ENCODE measurements around the gene PWWP2B. TPM values are rescaled to one million over a fixed set of nuclear protein-coding genes. Genes with fewer than 3 reads are reported as not detected.
"Not testable (repeated sequence)": the region's sequence is repeated elsewhere in the genome, so short reads cannot be mapped to it uniquely, and the experiment has no call there.

PWWP2B gene
- total and polyA plus RNA-seq, 7 experiments from 2014 or later, result 1.5 to 22.2 (median 11.5) TPM

DNA sequence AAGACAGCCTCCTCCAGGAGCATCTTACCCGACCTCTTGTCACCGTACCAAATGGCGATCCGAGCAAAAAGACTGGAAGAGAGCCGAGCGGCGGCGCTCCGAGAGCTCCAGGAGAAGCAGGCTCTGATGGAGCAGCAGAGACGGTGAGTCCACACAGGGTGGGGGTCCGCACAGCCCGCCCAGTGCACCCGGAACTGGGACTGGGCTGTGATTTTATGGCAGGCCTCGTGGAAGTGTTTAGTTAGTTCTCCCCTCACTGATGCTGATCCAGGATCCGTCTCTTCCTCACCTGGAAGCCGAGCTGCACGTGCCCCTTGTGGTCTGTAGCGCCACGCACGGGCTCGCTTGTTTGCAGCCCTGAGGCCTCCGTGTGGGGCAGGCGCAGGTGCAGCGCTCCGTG is 45.4 kb upstream of the PWWP2B start:
- Mint-ChIP-seq H3K4me3 (no peak overlapping the region), H3K4me1 (peaks cover 0 to 9% (median 5%) of the 10 kb centered on the region in 7 donors), H3K36me3 (peaks cover 0 to 7% (median 0%) of the 10 kb centered on the region in 5 donors), H3K27ac (no peak overlapping the region), H3K27me3 (no peaks in the 10 kb centered on the region), H3K9me3 (no peaks in the 10 kb centered on the region)
- Histone ChIP-seq H3K4me3 (ENCODE audit: low read length) (no peak overlapping the region), H3K36me3 (ENCODE audit: control insufficient read depth in 2 of 3, insufficient read depth in 3 of 3, low read length in 3 of 3) (peaks cover 0 to 4% (median 0%) of the 10 kb centered on the region in 3 experiments), H3K27me3 (ENCODE audit: control insufficient read depth in 2 of 2, insufficient read depth in 2 of 2, low read length in 2 of 2) (no peaks in the 10 kb centered on the region), H3K4me1 (ENCODE audit: control insufficient read depth in 2 of 2, insufficient read depth in 2 of 2, low read length in 2 of 2) (no peaks in the 10 kb centered on the region), H3K9me3 (ENCODE audit: control insufficient read depth in 2 of 3, low read length in 3 of 3) (no peaks in the 10 kb centered on the region), H3K27ac (ENCODE audit: low read depth, low read length) (no peak overlapping the region)
- intact Hi-C loops (cut with micrococcal nuclease), result loop anchor here (1.0 kb wide), 2 partner anchors 43 to 128 kb away; no protein-coding TSS in a partner anchor
- POLR2A ChIA-PET, result no interaction called here
- DNase-seq (no peak), ATAC-seq (no peak)
- CTCF ChIA-PET, result interaction anchor here (0.6 to 1.4 kb wide), 2 partner anchors 27 to 439 kb away, joined by 3 to 4 read pairs; no protein-coding TSS in a partner anchor

DNA sequence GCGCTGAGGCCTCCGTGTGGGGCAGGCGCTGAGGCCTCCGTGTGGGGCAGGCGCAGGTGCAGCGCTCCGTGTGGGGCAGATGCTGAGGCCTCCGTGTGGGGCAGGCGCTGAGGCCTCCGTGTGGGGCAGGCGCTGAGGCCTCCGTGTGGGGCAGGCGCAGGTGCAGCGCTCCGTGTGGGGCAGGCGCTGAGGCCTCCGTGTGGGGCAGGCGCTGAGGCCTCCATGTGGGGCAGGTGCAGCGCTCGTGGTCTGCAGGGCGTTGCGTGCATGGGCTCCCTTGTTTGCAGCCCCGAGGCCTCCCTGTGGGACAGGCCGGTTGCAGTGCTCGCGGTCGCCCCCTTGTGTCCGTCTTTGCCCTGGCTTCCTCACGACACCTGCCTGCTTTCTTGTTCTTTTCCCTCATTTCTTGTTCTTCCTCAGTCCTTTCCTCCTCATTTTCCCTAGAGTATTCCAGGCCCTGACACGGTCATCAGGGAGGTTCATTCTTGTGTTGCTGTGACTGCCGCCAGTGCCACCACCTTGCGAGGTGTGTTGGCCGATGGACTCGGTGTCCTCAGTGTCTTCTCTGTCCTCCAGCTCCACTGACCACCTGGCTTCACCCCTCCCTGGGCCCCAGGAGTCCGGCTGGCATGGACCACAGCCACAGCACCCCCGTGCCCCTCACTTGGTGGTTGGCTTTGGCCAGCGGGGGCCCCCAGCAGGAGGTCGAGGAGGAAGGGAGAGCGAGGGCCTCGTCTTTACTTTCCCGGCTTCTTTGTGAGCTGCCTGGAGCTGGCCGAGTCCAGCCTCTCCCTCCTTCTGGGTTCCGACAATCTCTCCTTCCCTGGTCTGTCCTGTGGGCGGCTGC is 44.3 kb upstream of the PWWP2B start:
- H3K27me3 ChIP-seq (ENCODE audit: control insufficient read depth in 2 of 2, insufficient read depth in 2 of 2, low read length in 2 of 2); H3K4me1 Mint-ChIP-seq; H3K27me3 Mint-ChIP-seq; H3K9me3 Mint-ChIP-seq; H3K27ac ChIP-seq (ENCODE audit: low read depth, low read length); H3K36me3 Mint-ChIP-seq; H3K4me3 ChIP-seq (ENCODE audit: low read length); H3K4me1 ChIP-seq (ENCODE audit: control insufficient read depth in 2 of 2, insufficient read depth in 2 of 2, low read length in 2 of 2); H3K36me3 ChIP-seq (ENCODE audit: control insufficient read depth in 2 of 3, insufficient read depth in 3 of 3, low read length in 3 of 3); H3K9me3 ChIP-seq (ENCODE audit: control insufficient read depth in 2 of 3, low read length in 3 of 3): not testable (repeated sequence)
- peak; percentile 86 for ATAC-seq
- POLR2A ChIA-PET, result interaction anchor here (0.8 kb wide), 1 partner anchor 151 kb away, joined by 4 read pairs; no protein-coding TSS in a partner anchor
- Mint-ChIP-seq H3K27ac (peak overlapping the region in 3 of 9 donors; percentile 59 to 83 (median 70)), H3K4me3 (peak overlapping the region in 1 of 10 donors; percentile 50)
- CTCF ChIA-PET, result interaction anchor here (1.0 to 1.1 kb wide), 2 partner anchors 128 to 130 kb away, joined by 4 to 6 read pairs; no protein-coding TSS in a partner anchor
- DNase-seq, result peak; percentile 43 to 82 (median 67)
- intact Hi-C loops (cut with micrococcal nuclease), result loop anchor here (1.0 kb wide), 2 partner anchors 44 to 129 kb away; no protein-coding TSS in a partner anchor

DNA sequence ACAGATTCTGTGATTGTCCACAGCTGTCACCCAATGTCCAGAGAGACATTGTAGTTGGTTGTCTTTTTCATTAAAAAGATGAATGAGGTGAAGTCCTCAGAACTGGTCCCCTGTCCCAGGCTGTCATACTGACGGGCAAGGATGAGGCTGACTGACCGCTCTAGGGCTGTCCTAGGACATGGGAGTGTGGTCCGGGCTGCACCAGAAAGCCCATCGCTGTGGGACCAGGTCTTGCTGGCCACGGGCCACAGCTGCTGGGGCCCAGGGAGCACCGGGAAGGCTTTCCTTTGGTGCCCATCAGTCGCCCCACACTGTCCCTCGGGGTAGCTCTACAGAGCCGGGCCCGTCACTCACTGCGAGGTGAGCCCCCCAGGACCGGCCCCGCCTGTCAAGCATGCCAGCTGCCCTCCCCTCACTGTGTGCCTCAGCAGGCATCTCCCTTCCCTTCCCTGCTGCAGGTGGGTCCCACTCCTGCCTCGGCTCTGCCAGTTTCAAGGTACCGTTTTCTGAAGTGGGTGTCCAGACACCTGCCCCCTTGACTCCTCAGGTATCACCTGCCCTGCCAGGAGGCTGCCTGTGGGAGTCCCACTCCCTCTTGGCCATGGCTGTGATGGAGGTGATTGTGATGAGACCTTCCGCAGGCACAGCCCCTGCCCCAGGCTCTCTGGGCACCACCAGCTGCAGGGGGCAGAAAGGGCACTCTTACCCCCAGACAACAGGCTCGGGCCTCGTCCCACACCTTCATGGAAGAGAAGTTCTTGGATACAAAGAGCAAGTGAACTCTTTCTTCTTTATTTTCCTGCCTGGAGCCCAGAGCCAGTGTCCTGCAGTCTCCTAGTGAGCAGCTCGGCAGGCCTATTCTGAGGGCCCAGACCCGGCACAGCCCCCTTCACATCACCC is 43.3 kb upstream of the PWWP2B start:
- POLR2A ChIA-PET, result interaction anchor here (0.8 kb wide), 1 partner anchor 150 kb away, joined by 4 read pairs; no protein-coding TSS in a partner anchor
- Histone ChIP-seq H3K9me3 (ENCODE audit: control insufficient read depth in 2 of 3, low read length in 3 of 3) (no peaks in the 10 kb centered on the region), H3K4me1 (ENCODE audit: control insufficient read depth in 2 of 2, insufficient read depth in 2 of 2, low read length in 2 of 2) (no peaks in the 10 kb centered on the region), H3K27ac (ENCODE audit: low read depth, low read length) (no peak overlapping the region), H3K4me3 (ENCODE audit: low read length) (no peak overlapping the region), H3K27me3 (ENCODE audit: control insufficient read depth in 2 of 2, insufficient read depth in 2 of 2, low read length in 2 of 2) (no peaks in the 10 kb centered on the region), H3K36me3 (ENCODE audit: control insufficient read depth in 2 of 3, insufficient read depth in 3 of 3, low read length in 3 of 3) (no peaks in the 10 kb centered on the region)
- H3K36me3 Mint-ChIP-seq, result no peaks in the 10 kb centered on the region
- H3K4me1 Mint-ChIP-seq, result peaks cover 0 to 9% (median 5%) of the 10 kb centered on the region in 7 donors
- H3K27ac Mint-ChIP-seq, result peak overlapping the region in 1 of 9 donors; percentile 59
- intact Hi-C loops (cut with micrococcal nuclease), result no loop called here
- H3K27me3 Mint-ChIP-seq, result no peaks in the 10 kb centered on the region
- ATAC-seq (no peak), DNase-seq (no peak)
- H3K4me3 Mint-ChIP-seq, result no peak overlapping the region
- H3K9me3 Mint-ChIP-seq, result peaks cover 0 to 2% (median 0%) of the 10 kb centered on the region in 11 donors
- CTCF ChIA-PET, result interaction anchor here (0.9 to 1.1 kb wide), 3 partner anchors 9 to 131 kb away, joined by 3 to 6 read pairs (median 4); no protein-coding TSS in a partner anchor

DNA sequence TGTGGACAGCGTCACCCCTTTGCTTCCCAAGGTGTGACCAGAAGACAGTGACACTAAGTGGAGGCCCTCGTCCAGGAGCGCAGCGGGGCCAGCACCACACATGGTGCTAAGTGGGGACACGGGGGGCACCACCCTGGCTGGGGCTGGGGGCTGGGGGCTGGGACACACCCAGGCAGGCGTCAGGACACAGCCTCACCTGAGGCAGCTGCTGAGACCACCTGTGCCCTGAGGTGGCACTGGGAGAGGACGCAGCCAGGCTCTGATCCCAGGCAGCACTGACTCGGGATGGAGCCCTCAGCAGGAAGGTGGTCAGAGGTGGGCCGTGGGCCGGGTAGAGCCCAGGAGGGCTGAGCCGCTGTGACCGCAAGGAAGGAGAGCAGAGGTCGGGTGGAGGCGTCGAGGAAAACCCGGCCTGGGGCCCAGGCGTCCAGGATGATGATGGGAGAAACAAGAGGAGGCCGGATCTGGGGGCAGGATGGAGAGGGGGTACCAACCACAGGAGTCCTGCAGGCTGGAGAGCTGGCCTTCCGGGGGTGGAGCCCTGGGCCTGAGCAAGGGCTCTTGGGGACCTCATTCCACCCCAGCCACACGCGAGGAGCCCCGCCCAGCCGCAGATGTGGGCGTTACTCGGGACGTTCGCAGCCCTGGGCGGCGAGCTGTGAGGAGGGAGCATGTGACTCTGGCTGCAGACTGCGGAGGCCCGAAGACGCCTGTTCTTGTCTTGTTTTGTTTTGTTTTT is 42.5 kb upstream of the PWWP2B start:
- ChIA-PET CTCF (no interaction called here), POLR2A (no interaction called here)
- no peaks in the 10 kb centered on the region for H3K36me3 ChIP-seq (ENCODE audit: control insufficient read depth in 2 of 3, insufficient read depth in 3 of 3, low read length in 3 of 3)
- no peaks in the 10 kb centered on the region for H3K27me3 ChIP-seq (ENCODE audit: control insufficient read depth in 2 of 2, insufficient read depth in 2 of 2, low read length in 2 of 2)
- no peaks in the 10 kb centered on the region for H3K27me3 Mint-ChIP-seq
- ATAC-seq, result no peak
- peaks cover 0 to 2% (median 0%) of the 10 kb centered on the region in 11 donors for H3K9me3 Mint-ChIP-seq
- no peak overlapping the region for H3K27ac Mint-ChIP-seq
- H3K4me1 Mint-ChIP-seq, result peaks cover 0 to 9% (median 5%) of the 10 kb centered on the region in 7 donors
- intact Hi-C loops (cut with micrococcal nuclease), result no loop called here
- H3K36me3 Mint-ChIP-seq, result no peaks in the 10 kb centered on the region
- H3K4me1 ChIP-seq (ENCODE audit: control insufficient read depth in 2 of 2, insufficient read depth in 2 of 2, low read length in 2 of 2), result no peaks in the 10 kb centered on the region
- no peaks in the 10 kb centered on the region for H3K9me3 ChIP-seq (ENCODE audit: control insufficient read depth in 2 of 3, low read length in 3 of 3)
- DNase-seq, result no peak
- no peak overlapping the region for H3K4me3 Mint-ChIP-seq
- no peak overlapping the region for H3K4me3 ChIP-seq (ENCODE audit: low read length)
- no peak overlapping the region for H3K27ac ChIP-seq (ENCODE audit: low read depth, low read length)

GRCh38 chr10:132355297-132355696 is 41.7 kb upstream of the PWWP2B start:
- H3K27me3 ChIP-seq (ENCODE audit: control insufficient read depth in 2 of 2, insufficient read depth in 2 of 2, low read length in 2 of 2), result no peaks in the 10 kb centered on the region
- H3K27ac ChIP-seq (ENCODE audit: low read depth, low read length), result no peak overlapping the region
- intact Hi-C loops (cut with micrococcal nuclease), result no loop called here
- H3K4me1 ChIP-seq (ENCODE audit: control insufficient read depth in 2 of 2, insufficient read depth in 2 of 2, low read length in 2 of 2), result no peaks in the 10 kb centered on the region
- no peak overlapping the region for H3K4me3 ChIP-seq (ENCODE audit: low read length)
- DNase-seq (no peak), ATAC-seq (no peak)
- no peaks in the 10 kb centered on the region for H3K36me3 Mint-ChIP-seq
- H3K4me3 Mint-ChIP-seq, result no peak overlapping the region
- no peaks in the 10 kb centered on the region for H3K9me3 ChIP-seq (ENCODE audit: control insufficient read depth in 2 of 3, low read length in 3 of 3)
- CTCF ChIA-PET, result no interaction called here
- POLR2A ChIA-PET, result no interaction called here
- peaks cover 0 to 9% (median 5%) of the 10 kb centered on the region in 7 donors for H3K4me1 Mint-ChIP-seq
- H3K27ac Mint-ChIP-seq, result no peak overlapping the region
- peaks cover 0 to 2% (median 0%) of the 10 kb centered on the region in 11 donors for H3K9me3 Mint-ChIP-seq
- H3K27me3 Mint-ChIP-seq, result no peaks in the 10 kb centered on the region
- H3K36me3 ChIP-seq (ENCODE audit: control insufficient read depth in 2 of 3, insufficient read depth in 3 of 3, low read length in 3 of 3), result no peaks in the 10 kb centered on the region

GRCh38 chr10:132355754-132356153 is 41.2 kb upstream of the PWWP2B start:
- Mint-ChIP-seq H3K36me3 (no peaks in the 10 kb centered on the region), H3K27me3 (no peaks in the 10 kb centered on the region), H3K4me3 (no peak overlapping the region), H3K4me1 (peaks cover 0 to 9% (median 6%) of the 10 kb centered on the region in 7 donors), H3K9me3 (peaks cover 0 to 2% (median 0%) of the 10 kb centered on the region in 11 donors), H3K27ac (no peak overlapping the region)
- ATAC-seq, result no peak
- no peaks in the 10 kb centered on the region for H3K27me3 ChIP-seq (ENCODE audit: control insufficient read depth in 2 of 2, insufficient read depth in 2 of 2, low read length in 2 of 2)
- intact Hi-C loops (cut with micrococcal nuclease), result no loop called here
- H3K4me1 ChIP-seq (ENCODE audit: control insufficient read depth in 2 of 2, insufficient read depth in 2 of 2, low read length in 2 of 2), result no peaks in the 10 kb centered on the region
- no peak overlapping the region for H3K4me3 ChIP-seq (ENCODE audit: low read length)
- POLR2A ChIA-PET, result no interaction called here
- CTCF ChIA-PET, result interaction anchor here (0.7 to 1.1 kb wide), 3 partner anchors 13 to 132 kb away, joined by 3 to 6 read pairs (median 3); no protein-coding TSS in a partner anchor
- no peaks in the 10 kb centered on the region for H3K9me3 ChIP-seq (ENCODE audit: control insufficient read depth in 2 of 3, low read length in 3 of 3)
- no peaks in the 10 kb centered on the region for H3K36me3 ChIP-seq (ENCODE audit: control insufficient read depth in 2 of 3, insufficient read depth in 3 of 3, low read length in 3 of 3)
- H3K27ac ChIP-seq (ENCODE audit: low read depth, low read length), result no peak overlapping the region
- no peak for DNase-seq

Measured in naive thymus-derived CD4-positive, alpha-beta T cell (primary cell).